Subcutaneous abdominal adipose tissue (tissue), 5 donors: Measurements from ENCODE around the gene ZNF783.
A peak's percentile ranks its signal among the peaks of the same experiment; 100 is the strongest.

Experiments used
- H3K27ac ChIP-seq: one replicate; pipeline ENCODE4 v1.7.0; 2013; ENCODE audit warnings: low read depth, mild to moderate bottlenecking, inconsistent platforms, low read length, moderate library complexity
- H3K27me3 ChIP-seq, 5 donors: one replicate each; pipeline ENCODE4 v1.7.0; 2013; ENCODE audit warnings: low read length in 5 of 5, inconsistent platforms in 1 of 5; ENCODE audit not compliant: control insufficient read depth in 5 of 5, insufficient read depth in 4 of 5
- H3K36me3 ChIP-seq, 5 donors: one replicate each; pipeline ENCODE4 v1.7.0; 2013; ENCODE audit warnings: low read length in 5 of 5; ENCODE audit not compliant: control insufficient read depth in 5 of 5, insufficient read depth in 5 of 5
- H3K4me1 ChIP-seq, 5 donors: one replicate each; pipeline ENCODE4 v1.7.0; 2013; ENCODE audit warnings: low read length in 5 of 5, mild to moderate bottlenecking in 3 of 5, moderate library complexity in 1 of 5; ENCODE audit not compliant: control insufficient read depth in 5 of 5, insufficient read depth in 5 of 5
- H3K4me3 ChIP-seq, 5 donors: one replicate each; pipeline ENCODE4 v1.7.0; 2013; ENCODE audit warnings: low read length in 5 of 5, low read depth in 1 of 5
- H3K9ac ChIP-seq, 5 donors: one replicate each; pipeline ENCODE4 v1.7.0; 2013; ENCODE audit warnings: low read length in 5 of 5, mild to moderate bottlenecking in 4 of 5, moderate library complexity in 3 of 5
- H3K9me3 ChIP-seq, 5 donors: one replicate each; pipeline ENCODE4 v1.7.0; 2013; ENCODE audit warnings: low read length in 5 of 5; ENCODE audit not compliant: control insufficient read depth in 5 of 5
- donor health status: healthy.
- donor health status: healthy.
- donor health status: healthy.
- donor health status: healthy.
- donor health status: healthy.

ZNF783 gene

DNA sequence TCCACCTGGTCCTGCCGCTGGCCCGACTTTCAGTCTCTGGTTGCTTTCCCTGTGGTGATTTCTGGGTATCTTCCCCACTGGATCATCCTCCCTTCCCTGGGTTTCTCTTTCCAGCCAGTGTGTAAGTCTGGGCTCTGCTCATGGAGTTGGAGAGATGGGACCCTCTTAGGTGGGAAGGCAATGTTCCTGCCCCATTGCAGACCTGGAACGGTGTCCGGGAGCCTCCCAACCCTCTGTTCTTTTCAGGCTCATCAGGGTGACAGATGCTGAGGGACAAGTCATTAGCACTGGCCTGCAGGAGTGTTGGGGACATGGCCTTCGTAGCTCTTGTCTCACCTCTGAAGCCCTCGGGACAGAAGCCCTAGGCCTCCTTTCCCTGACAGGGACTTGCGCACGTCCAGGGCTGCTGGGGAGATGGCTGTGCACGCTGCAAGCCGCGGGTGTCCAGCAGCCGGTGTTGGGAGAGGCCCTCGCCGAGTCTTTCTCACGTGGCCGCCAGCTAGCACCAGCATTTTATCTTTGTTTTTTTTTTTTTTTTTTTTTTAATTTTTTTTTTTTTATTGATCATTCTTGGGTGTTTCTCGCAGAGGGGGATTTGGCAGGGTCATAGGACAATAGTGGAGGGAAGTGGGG, 17.2 kb downstream of the ZNF783 start:
- H3K27ac ChIP-seq = no peak overlapping the region
- H3K9ac ChIP-seq = no peak overlapping the region
- H3K27me3 ChIP-seq = no peaks in the 10 kb centered on the region
- H3K36me3 ChIP-seq = peaks cover 4 to 67% (median 49%) of the 10 kb centered on the region in 5 donors
- H3K9me3 ChIP-seq = no peaks in the 10 kb centered on the region
- no peak overlapping the region for H3K4me3 ChIP-seq
- H3K4me1 ChIP-seq = no peaks in the 10 kb centered on the region

- Histone ChIP-seq H3K27ac (no peak overlapping the region), H3K27me3 (no peaks in the 10 kb centered on the region), H3K36me3 (peaks cover 4 to 67% (median 47%) of the 10 kb centered on the region in 5 donors)
These were observed 18.2 kb downstream of the ZNF783 start for GRCh38 chr7:149280151-149280550.

DNA sequence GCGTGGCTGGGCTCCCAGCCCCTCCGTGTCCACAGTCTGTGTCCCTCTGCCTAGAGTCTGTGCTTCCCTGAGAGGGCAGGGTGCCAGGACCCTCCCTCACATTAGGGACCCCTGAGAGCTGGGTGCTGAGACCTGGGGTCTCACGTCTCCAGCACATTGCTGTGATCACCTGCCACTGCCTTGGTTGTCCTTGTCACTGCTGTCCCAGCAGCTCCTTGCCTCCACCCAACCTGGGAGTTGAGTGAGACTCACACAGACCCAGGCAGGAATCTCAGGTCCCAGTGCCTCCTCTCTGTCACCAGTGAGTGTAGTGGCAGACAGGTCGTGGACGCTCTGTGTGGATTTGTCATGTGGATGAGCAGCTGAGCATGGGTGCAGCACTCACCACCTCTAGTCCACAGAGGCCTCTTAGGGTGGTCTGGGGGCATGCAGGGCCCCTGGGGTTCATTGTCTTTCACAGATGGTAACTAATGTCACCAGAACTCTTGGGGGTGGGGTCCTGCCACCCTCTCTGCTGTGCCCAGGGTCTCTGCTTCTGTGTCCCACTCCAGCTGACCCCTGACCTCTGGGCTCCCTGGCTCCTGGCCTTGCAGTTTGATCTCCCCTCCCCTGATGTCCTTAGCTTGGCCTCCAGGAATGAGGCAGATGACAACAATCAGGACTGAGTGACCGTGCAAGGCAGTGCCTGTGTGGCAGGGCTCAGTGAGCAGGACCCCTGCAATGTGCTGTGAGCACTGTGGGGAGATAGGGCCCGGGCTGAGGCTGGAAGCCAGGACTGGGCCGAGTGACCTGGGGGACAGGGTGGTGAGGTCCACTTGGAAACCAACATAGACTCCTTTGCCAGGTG, 18.9 kb downstream of the ZNF783 start:
- H3K27me3 ChIP-seq = no peaks in the 10 kb centered on the region
- peaks cover 2 to 14% (median 12%) of the 10 kb centered on the region in 5 donors for H3K4me1 ChIP-seq
- no peak overlapping the region for H3K9ac ChIP-seq
- peaks cover 4 to 61% (median 41%) of the 10 kb centered on the region in 5 donors for H3K36me3 ChIP-seq
- H3K27ac ChIP-seq = no peak overlapping the region
- no peaks in the 10 kb centered on the region for H3K9me3 ChIP-seq
- no peak overlapping the region for H3K4me3 ChIP-seq

More at GRCh38 chr7:149280151-149280550, 18.2 kb downstream of the ZNF783 start:
- no peak overlapping the region for H3K4me3 ChIP-seq
- no peaks in the 10 kb centered on the region for H3K9me3 ChIP-seq
- H3K4me1 ChIP-seq = peaks cover 0 to 7% (median 5%) of the 10 kb centered on the region in 5 donors
- no peak overlapping the region for H3K9ac ChIP-seq

- H3K4me3 ChIP-seq = no peak overlapping the region
- no peaks in the 10 kb centered on the region for H3K27me3 ChIP-seq
- no peaks in the 10 kb centered on the region for H3K9me3 ChIP-seq
- H3K9ac ChIP-seq = no peak overlapping the region
- no peak overlapping the region for H3K27ac ChIP-seq
- peaks cover 2 to 17% (median 15%) of the 10 kb centered on the region in 5 donors for H3K4me1 ChIP-seq
- peaks cover 0 to 56% (median 38%) of the 10 kb centered on the region in 5 donors for H3K36me3 ChIP-seq
These were observed 19.7 kb downstream of the ZNF783 start for GRCh38 chr7:149281508-149282330.

DNA sequence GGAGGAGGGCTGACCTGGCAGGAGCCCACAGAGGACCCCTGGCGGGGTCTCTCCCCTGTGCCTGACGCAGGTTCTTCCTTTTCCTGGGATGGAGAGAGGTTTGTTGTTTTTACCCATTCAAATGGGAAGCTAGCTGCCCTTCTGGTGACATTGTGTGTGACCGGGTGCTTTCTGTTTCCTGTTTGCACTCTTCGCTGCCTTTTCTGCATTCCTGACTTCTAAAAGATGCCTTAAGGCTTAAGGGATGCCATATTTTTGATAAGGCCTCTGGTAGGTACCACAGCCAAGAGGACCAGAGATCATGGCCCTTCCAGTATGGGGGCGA, 20.3 kb downstream of the ZNF783 start:
- Histone ChIP-seq H3K9me3 (no peaks in the 10 kb centered on the region), H3K27me3 (no peaks in the 10 kb centered on the region), H3K9ac (no peak overlapping the region), H3K36me3 (peaks cover 0 to 51% (median 35%) of the 10 kb centered on the region in 5 donors), H3K27ac (no peak overlapping the region), H3K4me1 (peaks cover 2 to 17% (median 15%) of the 10 kb centered on the region in 5 donors), H3K4me3 (no peak overlapping the region)

GRCh38 chr7:149283321-149283720, 21.3 kb downstream of the ZNF783 start:
- peaks cover 2 to 17% (median 15%) of the 10 kb centered on the region in 5 donors for H3K4me1 ChIP-seq
- no peak overlapping the region for H3K9ac ChIP-seq
- peaks cover 0 to 49% (median 38%) of the 10 kb centered on the region in 5 donors for H3K36me3 ChIP-seq
- H3K27me3 ChIP-seq = no peaks in the 10 kb centered on the region
- H3K27ac ChIP-seq = no peak overlapping the region
- H3K9me3 ChIP-seq = no peaks in the 10 kb centered on the region
- H3K4me3 ChIP-seq = no peak overlapping the region

DNA sequence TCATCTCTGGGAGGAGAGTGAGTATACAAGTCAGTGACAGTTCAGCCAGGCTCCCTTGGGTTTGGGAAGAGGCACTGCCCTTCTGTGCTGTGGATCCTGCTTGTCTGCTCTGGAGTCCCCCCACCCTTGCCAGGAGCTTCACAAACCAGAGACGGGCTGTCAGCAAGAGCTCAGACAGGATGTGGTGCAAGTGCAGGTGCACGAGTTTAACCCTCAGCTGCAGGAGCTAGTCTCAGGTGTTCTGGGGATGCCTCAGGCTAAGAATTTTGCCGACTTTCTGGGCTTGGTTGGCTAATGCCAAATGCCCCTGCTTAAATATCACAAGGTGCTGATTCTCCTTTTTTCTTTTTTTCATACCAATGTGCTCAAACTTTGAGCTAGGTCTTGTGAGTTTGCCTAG, 22.3 kb downstream of the ZNF783 start:
- Histone ChIP-seq H3K4me3 (no peak overlapping the region), H3K27ac (no peak overlapping the region), H3K4me1 (peaks cover 2 to 17% (median 15%) of the 10 kb centered on the region in 5 donors)

GRCh38 chr7:149284850-149285585, 23.0 kb downstream of the ZNF783 start:
- H3K27ac ChIP-seq = no peak overlapping the region
- H3K36me3 ChIP-seq = peaks cover 0 to 51% (median 32%) of the 10 kb centered on the region in 5 donors
- H3K4me1 ChIP-seq = peaks cover 2 to 17% (median 15%) of the 10 kb centered on the region in 5 donors
- peak overlapping the region; percentile 75 to 86 (median 78) for H3K4me3 ChIP-seq
- H3K27me3 ChIP-seq = no peaks in the 10 kb centered on the region
- H3K9me3 ChIP-seq = no peaks in the 10 kb centered on the region
- H3K9ac ChIP-seq = peak overlapping the region; percentile 63 to 87 (median 79)

More for the DNA sequence above, 22.3 kb downstream of the ZNF783 start:
- H3K27me3 ChIP-seq = no peaks in the 10 kb centered on the region
- H3K9me3 ChIP-seq = no peaks in the 10 kb centered on the region
- H3K9ac ChIP-seq = no peak overlapping the region
- H3K36me3 ChIP-seq = peaks cover 0 to 48% (median 30%) of the 10 kb centered on the region in 5 donors

GRCh38 chr7:149285603-149286002, 23.6 kb downstream of the ZNF783 start:
- H3K4me1 ChIP-seq = peaks cover 2 to 17% (median 15%) of the 10 kb centered on the region in 5 donors
- no peaks in the 10 kb centered on the region for H3K9me3 ChIP-seq
- H3K4me3 ChIP-seq = peak overlapping the region; percentile 75 to 86 (median 78)
- H3K27me3 ChIP-seq = no peaks in the 10 kb centered on the region
- peaks cover 0 to 50% (median 26%) of the 10 kb centered on the region in 5 donors for H3K36me3 ChIP-seq
- peak overlapping the region; percentile 63 to 87 (median 79) for H3K9ac ChIP-seq
- no peak overlapping the region for H3K27ac ChIP-seq
